GM18526 (cell line): ENCODE data around the gene IRF2.

Experiments
- POLR2A ChIP-seq: IDR thresholded peaks from 3 replicates; pipeline ENCODE4 v1.6.1; 2011; ENCODE audit not compliant: insufficient read length; ENCODE audit errors: extremely low read depth

IRF2 gene

GRCh38 chr4:184474263-184475095, at the start of gene IRF2:
IRF2 (minus strand) TSS chr4:184474550; CDS start chr4:184429064, 45,486 bp downstream.
- TF ChIP-seq POLR2A: peak; percentile 76

DNA sequence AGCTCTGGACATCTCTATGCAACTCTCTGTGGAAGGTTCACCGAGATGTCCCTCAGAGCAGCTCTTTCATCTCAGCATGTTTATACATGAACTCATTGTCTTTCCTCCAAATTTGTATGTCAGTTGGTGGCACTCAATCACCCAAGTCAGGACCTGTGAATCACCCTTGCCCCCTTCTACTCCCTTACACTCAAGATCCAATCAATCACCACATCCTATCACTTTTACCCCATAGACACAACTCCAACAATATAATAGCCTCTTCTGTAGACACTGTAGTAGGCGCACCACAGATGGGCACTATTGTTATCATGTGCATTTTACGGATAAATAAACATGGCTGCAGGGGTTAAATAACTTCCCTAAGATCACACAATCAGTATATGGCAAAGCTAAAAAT, 41.3 kb upstream of the IRF2 start:
- TF ChIP-seq POLR2A: no peak

GRCh38 chr4:184514121-184514988, 40.0 kb upstream of the IRF2 start:
- TF ChIP-seq POLR2A: no peak

- no peak for TF ChIP-seq POLR2A
These were observed 39.4 kb upstream of the IRF2 start for GRCh38 chr4:184513802-184514120.

DNA sequence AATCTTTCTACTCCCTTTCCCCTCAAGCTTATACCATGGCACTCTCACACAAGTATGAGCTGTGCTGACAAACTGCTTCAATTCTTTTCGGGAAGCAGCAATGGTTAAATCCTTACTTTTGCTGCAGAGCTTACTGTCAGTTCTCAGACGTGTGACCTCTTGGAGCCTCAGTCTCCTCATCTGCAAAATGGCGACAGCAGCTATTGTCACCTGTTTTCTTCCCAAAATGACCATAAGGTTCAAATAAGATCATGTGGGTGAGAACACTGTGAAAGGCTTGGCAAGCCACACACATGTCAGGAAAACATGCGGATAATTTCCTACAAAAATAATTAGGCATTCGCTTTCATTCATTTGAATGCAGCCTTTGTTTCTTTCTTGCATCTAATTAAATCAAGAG, 36.8 kb upstream of the IRF2 start:
- no peak for TF ChIP-seq POLR2A

DNA sequence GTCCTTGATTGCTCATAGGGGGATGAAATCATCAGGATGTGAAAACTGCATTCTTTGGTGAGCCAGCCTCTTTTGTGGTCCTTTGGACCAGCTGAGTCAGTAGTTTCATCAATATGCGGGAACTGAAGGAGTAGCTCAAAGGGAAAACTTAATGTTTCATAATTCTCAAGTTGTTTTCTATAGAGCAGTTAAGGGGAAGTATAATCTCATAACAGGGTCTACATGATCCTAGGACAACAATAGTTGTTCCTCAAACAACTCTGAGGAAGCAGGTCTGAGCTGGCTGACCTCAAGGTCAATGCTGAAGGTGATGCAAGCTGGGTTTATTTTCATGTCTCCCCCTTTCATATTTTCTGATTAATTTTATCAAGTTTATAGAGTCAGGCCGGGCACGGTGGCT, 36.1 kb upstream of the IRF2 start:
- no peak for TF ChIP-seq POLR2A

DNA sequence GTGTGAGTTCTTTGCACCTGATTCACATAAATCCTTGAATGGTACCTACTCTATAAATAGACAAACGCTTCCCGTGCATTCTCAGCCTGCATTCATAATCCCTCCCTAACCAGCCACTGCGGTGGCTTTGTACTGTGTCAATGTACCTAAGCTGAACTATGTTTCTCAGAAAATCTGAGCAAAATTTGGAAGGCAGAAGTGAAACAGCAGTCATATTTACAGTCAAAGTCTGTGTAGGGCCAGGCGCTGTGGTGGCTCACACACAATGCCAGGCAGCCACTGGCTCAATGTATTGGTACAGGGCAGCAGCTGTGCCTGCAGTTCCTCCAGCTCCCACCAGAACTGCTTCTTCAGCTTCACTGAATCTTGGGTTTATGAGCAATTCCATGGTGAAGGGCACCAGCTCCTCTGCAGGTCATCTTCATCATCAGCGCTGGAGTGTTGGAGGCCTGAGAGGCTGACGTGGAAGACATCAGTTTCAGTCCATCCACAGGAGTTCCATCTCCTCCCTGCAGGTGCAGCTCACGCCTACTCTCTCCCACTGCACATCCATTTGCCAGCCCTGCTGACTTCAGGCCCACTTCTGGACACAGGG, 32.3 kb upstream of the IRF2 start:
- TF ChIP-seq POLR2A: no peak

DNA sequence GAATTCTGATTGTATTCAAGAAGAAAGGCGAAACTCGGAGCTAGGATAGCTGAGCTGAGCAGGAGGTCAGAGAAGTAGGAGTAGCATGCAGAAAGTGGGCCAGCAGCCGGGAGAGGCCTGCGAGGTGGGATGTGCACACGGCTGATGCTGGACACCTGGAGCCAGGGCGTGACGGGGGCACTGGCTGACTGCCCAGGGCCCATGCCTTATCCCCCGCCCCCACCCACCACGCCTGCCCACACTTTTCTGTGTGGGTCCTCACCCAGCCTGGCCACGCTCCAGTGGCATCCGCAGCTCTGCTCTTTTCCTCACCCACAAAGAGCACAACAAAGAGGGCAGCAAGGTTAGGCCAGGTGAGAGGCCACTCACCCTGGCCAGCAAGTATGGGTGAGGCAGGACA, 30.0 kb upstream of the IRF2 start:
- no peak for TF ChIP-seq POLR2A

DNA sequence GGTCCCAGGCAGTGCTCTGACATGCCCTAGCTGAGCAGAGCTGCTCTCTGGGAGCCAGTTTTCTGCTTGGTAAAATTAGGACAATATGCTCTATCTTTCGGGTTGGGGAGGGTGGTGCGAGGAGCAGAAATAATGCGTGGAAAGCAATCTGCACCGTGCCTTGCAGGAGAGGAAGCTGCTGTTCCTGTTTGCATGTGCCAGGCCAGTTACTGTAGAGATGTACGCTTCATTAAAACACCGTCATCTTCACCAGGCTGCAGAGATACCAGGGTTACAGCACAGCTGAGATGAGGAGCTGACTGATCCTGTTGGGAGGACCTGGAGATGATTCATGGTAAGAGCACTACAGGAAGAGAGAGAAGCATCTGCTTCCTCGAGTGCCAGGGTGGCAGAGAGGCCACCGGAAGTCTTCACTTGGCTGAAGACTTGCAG, 29.5 kb upstream of the IRF2 start:
- no peak for TF ChIP-seq POLR2A

- TF ChIP-seq POLR2A: no peak
These were observed 26.6 kb upstream of the IRF2 start for GRCh38 chr4:184500748-184501589.

DNA sequence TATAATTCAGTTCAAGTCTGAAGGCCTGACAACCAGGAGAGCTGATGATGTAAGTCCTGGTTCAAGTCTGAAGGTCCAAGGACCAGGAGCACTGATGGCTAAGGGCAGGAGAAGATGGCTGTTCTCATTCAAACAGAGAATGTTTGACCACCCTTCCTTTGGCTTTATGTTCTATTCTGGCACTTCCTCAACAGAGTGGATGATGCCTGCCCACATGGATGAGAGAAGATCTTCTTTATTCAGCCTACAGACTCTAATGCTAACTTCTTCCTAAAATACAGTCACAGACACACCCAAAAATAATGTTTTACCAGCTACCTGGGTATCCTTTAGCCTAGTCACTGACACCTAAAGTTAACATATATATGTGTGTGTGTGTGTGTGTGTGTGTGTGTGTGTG, 25.6 kb upstream of the IRF2 start:
- TF ChIP-seq POLR2A: no peak

DNA sequence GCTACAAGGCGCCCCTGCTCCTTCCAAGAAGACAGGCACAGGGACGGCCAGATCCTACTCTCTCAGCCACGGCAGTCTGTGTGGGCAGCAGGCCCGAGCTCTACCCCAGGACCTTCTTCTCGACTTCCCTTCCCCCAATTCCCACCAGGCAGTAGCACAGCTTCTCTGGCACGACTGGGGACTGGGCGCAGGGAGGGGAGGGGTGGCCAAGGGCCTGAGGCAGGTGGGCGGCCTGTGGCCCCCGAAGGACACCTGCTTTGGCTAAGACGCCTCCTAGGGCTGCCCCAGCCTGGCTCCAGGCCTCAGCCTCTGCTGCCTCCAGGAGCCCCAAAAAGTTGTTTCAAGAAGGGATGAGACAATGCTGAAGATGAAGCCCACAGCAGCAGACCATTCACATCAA, 24.2 kb upstream of the IRF2 start:
- no peak for TF ChIP-seq POLR2A

GRCh38 chr4:184489771-184490170, 15.4 kb upstream of the IRF2 start:
- TF ChIP-seq POLR2A: no peak

GRCh38 chr4:184487503-184487902, 13.2 kb upstream of the IRF2 start:
- TF ChIP-seq POLR2A: no peak

- TF ChIP-seq POLR2A: no peak
These were observed 10.9 kb upstream of the IRF2 start for GRCh38 chr4:184485279-184485678.
